Activated T-cell treated with anti-CD3 and anti-CD28 coated beads, Interleukin-2, amount 50 U/mL, for 4 hours (primary cell): ENCODE data around the gene SLC24A3. TPM values are rescaled to one million over a fixed set of nuclear protein-coding genes. Genes with fewer than 3 reads are reported as not detected.
A peak's percentile ranks its signal among the peaks of the same experiment; 100 is the strongest.

Experiments
- ATAC-seq, 2 donors: fragments of 200-7000 bp; cut with Tn5 transposase; one replicate each; pipeline ENCODE4 v1.10.0; 2021
- DNase-seq: peaks from one replicate; pipeline ENCODE4 v3.0.0-alpha.2; 2020
- H3K27me3 Mint-ChIP-seq: one replicate; pipeline ENCODE4 v1.8.0; 2021; ENCODE audit warnings: low read depth, mixed read lengths
- H3K36me3 Mint-ChIP-seq: one replicate; pipeline ENCODE4 v1.8.0; 2022; ENCODE audit warnings: mixed read lengths; ENCODE audit not compliant: insufficient read depth
- H3K4me1 Mint-ChIP-seq: one replicate; pipeline ENCODE4 v1.8.0; 2021; ENCODE audit warnings: low read depth, mixed read lengths
- H3K4me3 Mint-ChIP-seq: one replicate; pipeline ENCODE4 v1.8.0; 2021; ENCODE audit warnings: mild to moderate bottlenecking, moderate library complexity, mixed read lengths
- H3K9me3 Mint-ChIP-seq: one replicate; pipeline ENCODE4 v1.8.0; 2021; ENCODE audit warnings: mixed read lengths
- total RNA-seq, 3 donors: library from RNA; stranded (reverse); gene quantifications; one replicate each; pipeline ENCODE4 v1.2.1, GENCODE V29; 2021

The SLC24A3 gene
- total RNA-seq, 3 donors from 2014 or later: 0.05 to 0.10 TPM; not detected in 1

GRCh38 chr20:19538556-19538955 lies 326.1 kb downstream of the SLC24A3 start:
- ATAC-seq (no peak), DNase-seq (no peak)
- Mint-ChIP-seq H3K36me3 (no peaks in the 10 kb centered on the region), H3K27me3 (no peaks in the 10 kb centered on the region), H3K4me1 (peaks cover 1% of the 10 kb centered on the region), H3K4me3 (no peak overlapping the region), H3K9me3 (peaks cover 3% of the 10 kb centered on the region)

- Mint-ChIP-seq H3K9me3 (peaks cover 3% of the 10 kb centered on the region), H3K4me3 (no peak overlapping the region), H3K36me3 (no peaks in the 10 kb centered on the region), H3K27me3 (no peaks in the 10 kb centered on the region), H3K4me1 (peaks cover 1% of the 10 kb centered on the region)
- DNase-seq (no peak), ATAC-seq (no peak)
Observed at GRCh38 chr20:19539191-19539590, 326.7 kb downstream of the SLC24A3 start.

GRCh38 chr20:19540392-19540791 lies 327.9 kb downstream of the SLC24A3 start:
- DNase-seq (no peak), ATAC-seq (peak; percentile 72 to 85)
- Mint-ChIP-seq H3K9me3 (no peaks in the 10 kb centered on the region), H3K4me3 (no peak overlapping the region), H3K36me3 (no peaks in the 10 kb centered on the region), H3K27me3 (no peaks in the 10 kb centered on the region), H3K4me1 (peaks cover 1% of the 10 kb centered on the region)

- DNase-seq (no peak), ATAC-seq (peak in 1 of 2 donors; percentile 27)
- no peaks in the 10 kb centered on the region for H3K9me3 Mint-ChIP-seq
- H3K4me1 Mint-ChIP-seq: peaks cover 1% of the 10 kb centered on the region
- no peak overlapping the region for H3K4me3 Mint-ChIP-seq
- no peaks in the 10 kb centered on the region for H3K36me3 Mint-ChIP-seq
- no peaks in the 10 kb centered on the region for H3K27me3 Mint-ChIP-seq
Observed at GRCh38 chr20:19543101-19543500, 330.7 kb downstream of the SLC24A3 start.

GRCh38 chr20:19544684-19545083 lies 332.2 kb downstream of the SLC24A3 start:
- ATAC-seq (no peak), DNase-seq (no peak)
- Mint-ChIP-seq H3K4me1 (peaks cover 1% of the 10 kb centered on the region), H3K4me3 (no peak overlapping the region), H3K27me3 (no peaks in the 10 kb centered on the region), H3K9me3 (no peaks in the 10 kb centered on the region), H3K36me3 (no peaks in the 10 kb centered on the region)

- Mint-ChIP-seq H3K9me3 (no peaks in the 10 kb centered on the region), H3K4me3 (no peak overlapping the region), H3K36me3 (no peaks in the 10 kb centered on the region), H3K4me1 (no peaks in the 10 kb centered on the region), H3K27me3 (no peaks in the 10 kb centered on the region)
- no peak for ATAC-seq
- DNase-seq: no peak
Observed at GRCh38 chr20:19546648-19547047, 334.2 kb downstream of the SLC24A3 start.

- no peaks in the 10 kb centered on the region for H3K4me1 Mint-ChIP-seq
- ATAC-seq: no peak
- no peaks in the 10 kb centered on the region for H3K36me3 Mint-ChIP-seq
Observed at GRCh38 chr20:19547547-19547946, 335.1 kb downstream of the SLC24A3 start.

GRCh38 chr20:19549896-19550295 lies 337.5 kb downstream of the SLC24A3 start:
- no peaks in the 10 kb centered on the region for H3K36me3 Mint-ChIP-seq
- no peaks in the 10 kb centered on the region for H3K27me3 Mint-ChIP-seq
- ATAC-seq: no peak
- H3K4me3 Mint-ChIP-seq: no peak overlapping the region
- DNase-seq: no peak
- H3K9me3 Mint-ChIP-seq: no peaks in the 10 kb centered on the region
- H3K4me1 Mint-ChIP-seq: peaks cover 6% of the 10 kb centered on the region

More at GRCh38 chr20:19547547-19547946, 335.1 kb downstream of the SLC24A3 start:
- Mint-ChIP-seq H3K4me3 (no peak overlapping the region), H3K9me3 (no peaks in the 10 kb centered on the region), H3K27me3 (no peaks in the 10 kb centered on the region)
- DNase-seq: no peak

GRCh38 chr20:19552221-19553180 lies 340.1 kb downstream of the SLC24A3 start:
- Mint-ChIP-seq H3K27me3 (no peaks in the 10 kb centered on the region), H3K4me3 (no peak overlapping the region), H3K9me3 (no peaks in the 10 kb centered on the region), H3K4me1 (peaks cover 6% of the 10 kb centered on the region), H3K36me3 (no peaks in the 10 kb centered on the region)
- ATAC-seq (peak in 1 of 2 donors; percentile 41), DNase-seq (no peak)

GRCh38 chr20:19554666-19555065 lies 342.2 kb downstream of the SLC24A3 start:
- H3K36me3 Mint-ChIP-seq: no peaks in the 10 kb centered on the region
- no peaks in the 10 kb centered on the region for H3K27me3 Mint-ChIP-seq
- no peak overlapping the region for H3K4me3 Mint-ChIP-seq
- H3K9me3 Mint-ChIP-seq: no peaks in the 10 kb centered on the region
- H3K4me1 Mint-ChIP-seq: peaks cover 6% of the 10 kb centered on the region
- DNase-seq: no peak
- no peak for ATAC-seq

GRCh38 chr20:19555726-19556125 lies 343.3 kb downstream of the SLC24A3 start:
- peaks cover 6% of the 10 kb centered on the region for H3K4me1 Mint-ChIP-seq
- DNase-seq: no peak
- no peak for ATAC-seq
- H3K4me3 Mint-ChIP-seq: no peak overlapping the region
- H3K36me3 Mint-ChIP-seq: no peaks in the 10 kb centered on the region
- no peaks in the 10 kb centered on the region for H3K9me3 Mint-ChIP-seq
- no peaks in the 10 kb centered on the region for H3K27me3 Mint-ChIP-seq

GRCh38 chr20:19557291-19557690 lies 344.8 kb downstream of the SLC24A3 start:
- ATAC-seq (no peak), DNase-seq (no peak)
- H3K9me3 Mint-ChIP-seq: no peaks in the 10 kb centered on the region
- H3K36me3 Mint-ChIP-seq: no peaks in the 10 kb centered on the region
- H3K27me3 Mint-ChIP-seq: no peaks in the 10 kb centered on the region
- H3K4me3 Mint-ChIP-seq: no peak overlapping the region
- H3K4me1 Mint-ChIP-seq: peaks cover 6% of the 10 kb centered on the region

- Mint-ChIP-seq H3K36me3 (no peaks in the 10 kb centered on the region), H3K9me3 (no peaks in the 10 kb centered on the region), H3K4me1 (no peaks in the 10 kb centered on the region), H3K4me3 (no peak overlapping the region), H3K27me3 (no peaks in the 10 kb centered on the region)
- DNase-seq (no peak), ATAC-seq (no peak)
Observed at GRCh38 chr20:19560881-19561480, 348.5 kb downstream of the SLC24A3 start.

GRCh38 chr20:19562426-19562825 lies 350.0 kb downstream of the SLC24A3 start:
- no peaks in the 10 kb centered on the region for H3K36me3 Mint-ChIP-seq
- ATAC-seq (no peak), DNase-seq (no peak)
- no peak overlapping the region for H3K4me3 Mint-ChIP-seq
- H3K27me3 Mint-ChIP-seq: no peaks in the 10 kb centered on the region
- no peaks in the 10 kb centered on the region for H3K4me1 Mint-ChIP-seq
- no peaks in the 10 kb centered on the region for H3K9me3 Mint-ChIP-seq

GRCh38 chr20:19564261-19564660 lies 351.8 kb downstream of the SLC24A3 start:
- no peaks in the 10 kb centered on the region for H3K4me1 Mint-ChIP-seq
- H3K9me3 Mint-ChIP-seq: no peaks in the 10 kb centered on the region
- DNase-seq (no peak), ATAC-seq (no peak)
- H3K4me3 Mint-ChIP-seq: no peak overlapping the region
- no peaks in the 10 kb centered on the region for H3K36me3 Mint-ChIP-seq
- H3K27me3 Mint-ChIP-seq: no peaks in the 10 kb centered on the region
